Measurements from ENCODE around the gene CTF1.
A peak's percentile ranks its signal among the peaks of the same experiment; 100 is the strongest.

The CTF1 gene

GRCh38 chr16:30894540-30895368, 1.7 kb upstream of the CTF1 start:
- in situ Hi-C loops (cut with MboI; ENCODE audit: low sequenced_read_pairs, unreplicated experiment), result no loop called here
- DNase-seq (ENCODE audit: low spot score), result no peak
- TF ChIP-seq, protein P1, sequence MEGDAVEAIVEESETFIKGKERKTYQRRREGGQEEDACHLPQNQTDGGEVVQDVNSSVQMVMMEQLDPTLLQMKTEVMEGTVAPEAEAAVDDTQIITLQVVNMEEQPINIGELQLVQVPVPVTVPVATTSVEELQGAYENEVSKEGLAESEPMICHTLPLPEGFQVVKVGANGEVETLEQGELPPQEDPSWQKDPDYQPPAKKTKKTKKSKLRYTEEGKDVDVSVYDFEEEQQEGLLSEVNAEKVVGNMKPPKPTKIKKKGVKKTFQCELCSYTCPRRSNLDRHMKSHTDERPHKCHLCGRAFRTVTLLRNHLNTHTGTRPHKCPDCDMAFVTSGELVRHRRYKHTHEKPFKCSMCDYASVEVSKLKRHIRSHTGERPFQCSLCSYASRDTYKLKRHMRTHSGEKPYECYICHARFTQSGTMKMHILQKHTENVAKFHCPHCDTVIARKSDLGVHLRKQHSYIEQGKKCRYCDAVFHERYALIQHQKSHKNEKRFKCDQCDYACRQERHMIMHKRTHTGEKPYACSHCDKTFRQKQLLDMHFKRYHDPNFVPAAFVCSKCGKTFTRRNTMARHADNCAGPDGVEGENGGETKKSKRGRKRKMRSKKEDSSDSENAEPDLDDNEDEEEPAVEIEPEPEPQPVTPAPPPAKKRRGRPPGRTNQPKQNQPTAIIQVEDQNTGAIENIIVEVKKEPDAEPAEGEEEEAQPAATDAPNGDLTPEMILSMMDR (IDR thresholded peaks at IDR 0.05; ENCODE audit: borderline replicate concordance, control extremely low read depth, extremely low read depth, insufficient read depth, missing control alignments), result no peak

DNA sequence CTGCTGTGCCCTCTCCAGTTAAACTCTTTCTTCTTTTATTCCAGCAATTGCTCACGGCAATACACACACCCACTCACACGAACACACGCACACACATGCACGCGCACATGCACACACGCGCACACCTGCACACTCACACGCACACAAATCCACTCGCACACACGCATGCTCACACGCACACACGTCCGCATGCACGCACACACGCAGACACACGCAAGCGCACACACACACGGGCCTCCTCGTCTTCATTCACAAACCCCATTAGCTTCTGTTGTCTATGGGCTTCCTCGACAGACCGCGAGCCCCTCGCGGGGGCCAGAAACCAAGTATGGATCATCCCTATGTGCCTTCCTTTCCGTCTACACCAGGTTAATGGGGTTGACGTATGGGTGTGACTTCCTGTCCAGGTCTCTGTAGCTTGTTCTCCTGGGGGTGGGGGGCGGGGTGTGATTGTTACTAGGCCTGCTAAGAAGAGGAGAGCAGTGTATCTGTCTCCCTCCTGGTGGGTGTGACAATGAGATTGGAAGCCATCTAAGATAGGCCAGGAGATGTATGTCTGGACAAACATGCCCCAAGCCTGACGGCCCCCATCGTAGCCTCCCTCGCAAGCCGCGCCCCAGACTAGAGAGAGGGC, 670 bp upstream of the CTF1 start:
- in situ Hi-C loops (cut with MboI; ENCODE audit: low sequenced_read_pairs, unreplicated experiment), result no loop called here
- no peak for DNase-seq (ENCODE audit: low spot score)
- TF ChIP-seq, protein P1 (IDR thresholded peaks at IDR 0.05; ENCODE audit: borderline replicate concordance, control extremely low read depth, extremely low read depth, insufficient read depth, missing control alignments), result no peak

DNA sequence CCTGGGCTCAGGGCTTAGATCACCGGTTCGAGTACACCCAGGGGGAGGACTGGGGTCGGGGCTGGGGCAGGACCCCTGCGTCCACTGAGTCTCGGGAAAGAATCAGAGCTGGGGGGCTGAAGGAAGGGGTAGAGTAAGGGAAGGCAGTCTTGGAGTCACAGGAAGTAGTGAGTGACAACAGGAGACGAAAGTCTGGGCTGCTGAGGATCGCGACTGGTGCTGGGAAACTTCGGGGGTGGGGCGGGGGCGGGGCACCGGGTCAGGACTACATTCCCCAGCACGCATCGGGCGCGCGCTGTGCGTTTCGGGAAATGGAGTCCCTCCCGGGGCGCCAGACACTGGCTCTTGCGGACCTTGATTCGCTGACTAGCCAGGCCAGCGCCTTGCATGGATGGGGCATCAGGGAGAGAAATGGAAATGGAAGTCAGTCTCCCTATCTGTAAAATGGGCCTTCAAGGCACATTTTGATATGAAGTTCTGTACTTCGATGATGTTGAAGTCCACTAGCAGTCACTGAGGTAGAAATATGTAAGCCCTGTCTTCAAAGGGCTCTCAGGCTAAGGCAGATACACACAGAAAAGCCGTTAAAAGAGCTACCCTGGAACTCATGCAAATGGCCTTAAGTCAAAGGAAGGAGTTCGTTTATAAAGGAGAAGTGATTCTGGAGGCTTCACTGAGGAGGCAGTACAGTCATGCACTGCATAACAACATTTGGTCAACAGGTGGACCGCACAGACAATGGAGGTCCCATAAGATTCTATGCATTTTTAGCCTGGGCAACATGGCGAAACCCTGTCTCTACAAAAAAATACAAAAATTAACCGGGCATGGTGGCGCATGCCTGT, 697 bp downstream of the CTF1 start:
- in situ Hi-C loops (cut with MboI; ENCODE audit: low sequenced_read_pairs, unreplicated experiment), result no loop called here
- TF ChIP-seq, protein P1 (IDR thresholded peaks at IDR 0.05; ENCODE audit: borderline replicate concordance, control extremely low read depth, extremely low read depth, insufficient read depth, missing control alignments), result no peak
- DNase-seq (ENCODE audit: low spot score), result peak; percentile 88

GRCh38 chr16:30899794-30900193, 3.4 kb downstream of the CTF1 start:
- in situ Hi-C loops (cut with MboI; ENCODE audit: low sequenced_read_pairs, unreplicated experiment), result no loop called here
- TF ChIP-seq, protein P1 (IDR thresholded peaks at IDR 0.05; ENCODE audit: borderline replicate concordance, control extremely low read depth, extremely low read depth, insufficient read depth, missing control alignments), result no peak
- DNase-seq (ENCODE audit: low spot score), result no peak

GRCh38 chr16:30900588-30900987, 4.2 kb downstream of the CTF1 start:
- in situ Hi-C loops (cut with MboI; ENCODE audit: low sequenced_read_pairs, unreplicated experiment), result no loop called here
- no peak for DNase-seq (ENCODE audit: low spot score)
- TF ChIP-seq, protein P1 (IDR thresholded peaks at IDR 0.05; ENCODE audit: borderline replicate concordance, control extremely low read depth, extremely low read depth, insufficient read depth, missing control alignments), result no peak

Data from GM13976 (cell line).